HG02610 (cell line): ENCODE data around the gene SARDH.
"Not testable (repeated sequence)": the region's sequence is repeated elsewhere in the genome, so short reads cannot be mapped to it uniquely, and the experiment has no call there.

Experiments
- ATAC-seq: cut with Tn5 transposase; IDR thresholded peaks from one replicate; pipeline ENCODE4 v1.9.1; 2021; ENCODE audit warnings: mild to moderate bottlenecking, moderate library complexity; ENCODE audit not compliant: unreplicated experiment

Gene SARDH

DNA sequence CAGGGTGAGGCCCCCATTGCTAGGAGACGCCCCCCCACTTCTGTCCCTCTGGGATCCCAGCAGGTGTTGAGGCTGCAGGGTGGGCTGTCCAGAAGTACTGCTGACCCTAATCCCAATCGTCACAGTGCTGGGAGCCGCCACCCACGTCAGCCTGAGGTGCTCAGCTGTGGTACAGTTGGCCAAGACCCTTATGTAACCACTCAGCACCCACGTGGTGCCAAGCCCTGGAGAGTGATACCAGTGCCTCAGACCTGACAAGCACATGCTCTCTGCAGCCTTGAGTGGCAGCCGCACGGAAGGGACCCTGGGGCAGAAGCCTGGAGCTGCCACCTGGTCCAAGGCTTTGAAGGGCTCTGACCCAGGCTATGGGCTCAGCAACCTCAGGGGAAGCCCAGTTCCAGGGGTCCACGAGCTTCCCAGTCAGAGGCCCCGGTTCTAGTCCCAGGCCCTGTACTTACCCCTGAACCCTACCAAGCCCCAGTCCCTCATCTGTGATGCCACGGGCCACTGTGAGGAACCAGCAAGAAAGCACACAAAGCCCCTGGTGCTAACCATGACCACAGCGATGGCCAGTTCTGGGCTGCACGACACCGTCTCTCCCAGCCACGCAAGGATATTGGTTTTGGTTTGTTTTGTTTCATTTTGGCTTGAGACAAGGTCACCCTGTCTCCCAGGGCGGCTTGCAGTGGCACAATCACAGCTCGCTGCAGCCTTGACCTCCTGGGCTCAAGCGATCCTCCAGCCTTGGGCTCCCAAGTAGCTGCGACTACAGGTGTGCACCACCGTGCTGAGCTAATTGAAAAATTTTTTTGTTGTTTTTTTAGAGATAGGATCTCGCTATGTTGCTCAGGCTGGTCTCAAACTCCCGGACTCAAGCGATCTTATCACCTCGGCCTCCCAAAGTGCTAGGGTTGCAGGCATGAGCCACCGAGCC is 51.2 kb downstream of the SARDH start:
- ATAC-seq = no peak

GRCh38 chr9:133685653-133686609 is 52.2 kb downstream of the SARDH start:
- ATAC-seq = no peak

GRCh38 chr9:133684936-133685361 is 53.2 kb downstream of the SARDH start:
- no peak for ATAC-seq

GRCh38 chr9:133684121-133684935 is 53.8 kb downstream of the SARDH start:
- ATAC-seq = no peak

GRCh38 chr9:133683586-133684120 is 54.5 kb downstream of the SARDH start:
- ATAC-seq = no peak

GRCh38 chr9:133682818-133683585 is 55.1 kb downstream of the SARDH start:
- no peak for ATAC-seq

DNA sequence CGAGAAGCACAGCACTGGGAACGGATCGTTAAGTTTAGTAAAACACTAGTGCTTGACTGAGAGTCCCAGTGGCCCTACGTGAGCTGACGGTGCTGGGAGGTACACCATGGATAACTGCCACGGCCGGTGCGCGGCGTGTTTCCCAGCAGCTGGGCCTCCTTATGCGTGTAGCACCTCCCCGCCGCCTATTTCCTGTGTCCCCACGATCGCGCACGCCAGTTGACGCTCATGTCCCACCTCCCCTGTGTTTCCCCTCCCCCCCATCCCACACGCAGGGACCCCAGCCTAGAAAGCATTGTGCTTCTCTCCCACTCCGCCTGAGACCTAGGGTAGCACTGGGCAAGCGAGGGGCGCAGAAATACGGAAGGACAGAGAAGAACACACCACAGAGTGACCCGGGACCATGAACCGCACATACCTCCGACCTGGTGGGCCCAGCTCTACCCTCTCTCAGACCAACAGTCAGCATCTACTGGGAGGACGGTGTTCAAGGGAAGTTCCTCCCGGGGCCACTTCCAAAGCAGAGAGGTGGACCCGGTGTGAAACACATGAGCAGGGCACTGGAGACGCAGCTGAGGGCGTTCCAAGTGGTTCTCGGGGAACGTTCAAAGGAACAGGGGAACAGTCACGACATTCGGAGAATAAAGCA is 56.4 kb downstream of the SARDH start:
- ATAC-seq = no peak

DNA sequence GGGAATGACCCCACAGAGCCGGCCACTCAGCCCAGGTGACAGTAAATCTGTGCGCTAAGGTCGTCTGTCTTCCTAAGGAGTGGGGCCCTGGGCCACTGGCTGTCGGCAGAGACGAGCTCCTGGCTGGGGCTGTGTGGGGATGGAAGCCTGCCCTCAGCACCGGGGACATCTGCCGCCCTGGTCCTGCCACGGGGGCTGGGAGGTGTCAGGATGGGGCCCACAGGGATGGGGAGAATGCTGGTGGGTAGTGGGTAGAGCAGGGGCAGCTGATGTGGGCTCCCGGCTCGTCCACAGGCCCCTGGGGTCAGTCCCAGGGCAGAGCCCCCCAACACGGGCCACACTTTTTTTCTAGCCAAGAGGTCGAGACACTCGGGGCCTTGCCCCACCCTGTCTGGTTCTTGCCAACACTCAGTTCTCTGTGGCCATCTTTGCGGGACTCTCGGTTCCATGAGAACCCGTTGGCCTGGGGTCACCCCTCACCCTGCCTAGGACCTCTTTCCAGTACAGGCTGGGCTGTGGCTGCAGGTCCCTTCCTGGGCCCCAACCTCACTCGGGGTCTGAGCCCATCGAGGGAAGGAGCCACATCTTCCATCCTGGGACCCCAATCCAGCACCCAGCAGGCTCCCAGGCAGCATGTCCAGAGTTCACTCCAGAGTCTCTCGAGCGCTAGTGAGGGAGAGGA is 57.0 kb downstream of the SARDH start:
- ATAC-seq = no peak

DNA sequence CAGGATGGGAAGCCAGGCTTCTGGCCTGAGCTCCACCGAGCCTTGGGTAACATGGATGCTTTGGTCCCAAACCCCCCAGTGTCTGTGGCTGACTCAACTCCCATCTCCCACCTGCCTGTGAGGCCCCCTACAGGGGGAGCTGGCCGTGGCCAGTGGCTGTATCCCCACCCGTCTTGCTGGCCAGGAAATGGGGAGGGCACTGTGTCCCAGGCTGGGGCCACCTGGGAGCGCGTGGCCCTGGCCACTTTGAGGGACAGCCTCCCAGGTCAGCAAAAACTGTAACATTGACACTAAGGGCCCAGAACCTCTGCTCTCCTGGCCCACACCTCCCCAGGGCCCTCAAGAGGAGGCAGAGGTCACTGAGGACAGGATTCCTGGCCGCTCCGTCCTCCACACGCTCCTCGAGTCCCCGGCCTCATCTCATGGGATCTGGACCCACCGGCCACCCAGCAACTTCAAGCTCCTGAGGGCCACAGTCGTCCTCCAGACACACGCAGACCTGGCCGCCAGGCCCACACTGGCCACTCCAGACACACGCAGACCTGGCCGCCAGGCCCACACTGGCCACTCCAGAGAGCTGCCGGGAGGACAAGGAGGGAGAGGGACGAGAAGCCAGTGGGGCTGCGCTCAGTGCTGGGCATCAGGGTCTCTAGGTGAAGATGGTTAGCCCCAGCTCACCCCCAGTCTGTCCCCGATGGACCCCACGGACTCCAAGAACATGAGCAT is 57.7 kb downstream of the SARDH start:
- no peak for ATAC-seq

DNA sequence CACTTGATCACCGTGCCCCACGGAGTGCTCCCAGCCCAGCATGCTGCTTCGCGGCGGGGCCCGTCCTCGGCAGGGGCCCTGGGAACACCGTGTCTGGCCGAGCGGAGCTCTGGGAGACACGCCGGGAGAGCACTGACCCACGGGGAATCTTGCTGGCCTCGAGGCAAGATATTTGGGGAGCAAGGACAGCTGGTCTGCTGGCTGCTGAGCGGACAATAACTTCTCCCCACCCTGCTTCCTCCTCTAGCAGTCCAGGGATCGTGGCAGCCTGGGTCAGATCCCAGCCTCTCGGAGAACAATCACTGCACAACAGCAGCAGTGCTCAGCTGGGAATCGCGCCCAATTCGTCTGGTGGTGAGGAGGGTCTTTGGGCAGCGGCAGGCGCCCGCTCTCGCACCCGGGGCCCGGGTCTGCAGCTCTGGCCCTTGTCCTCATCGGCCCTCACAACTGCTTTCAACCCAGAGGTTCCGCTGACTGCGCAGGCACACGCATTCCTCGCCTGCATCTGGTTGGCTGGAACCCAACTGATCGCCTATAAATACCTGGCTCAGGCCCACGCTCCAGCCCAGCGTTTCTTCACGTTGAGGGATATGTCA is 58.6 kb downstream of the SARDH start:
- no peak for ATAC-seq

GRCh38 chr9:133679056-133679455 is 59.1 kb downstream of the SARDH start:
- no peak for ATAC-seq

DNA sequence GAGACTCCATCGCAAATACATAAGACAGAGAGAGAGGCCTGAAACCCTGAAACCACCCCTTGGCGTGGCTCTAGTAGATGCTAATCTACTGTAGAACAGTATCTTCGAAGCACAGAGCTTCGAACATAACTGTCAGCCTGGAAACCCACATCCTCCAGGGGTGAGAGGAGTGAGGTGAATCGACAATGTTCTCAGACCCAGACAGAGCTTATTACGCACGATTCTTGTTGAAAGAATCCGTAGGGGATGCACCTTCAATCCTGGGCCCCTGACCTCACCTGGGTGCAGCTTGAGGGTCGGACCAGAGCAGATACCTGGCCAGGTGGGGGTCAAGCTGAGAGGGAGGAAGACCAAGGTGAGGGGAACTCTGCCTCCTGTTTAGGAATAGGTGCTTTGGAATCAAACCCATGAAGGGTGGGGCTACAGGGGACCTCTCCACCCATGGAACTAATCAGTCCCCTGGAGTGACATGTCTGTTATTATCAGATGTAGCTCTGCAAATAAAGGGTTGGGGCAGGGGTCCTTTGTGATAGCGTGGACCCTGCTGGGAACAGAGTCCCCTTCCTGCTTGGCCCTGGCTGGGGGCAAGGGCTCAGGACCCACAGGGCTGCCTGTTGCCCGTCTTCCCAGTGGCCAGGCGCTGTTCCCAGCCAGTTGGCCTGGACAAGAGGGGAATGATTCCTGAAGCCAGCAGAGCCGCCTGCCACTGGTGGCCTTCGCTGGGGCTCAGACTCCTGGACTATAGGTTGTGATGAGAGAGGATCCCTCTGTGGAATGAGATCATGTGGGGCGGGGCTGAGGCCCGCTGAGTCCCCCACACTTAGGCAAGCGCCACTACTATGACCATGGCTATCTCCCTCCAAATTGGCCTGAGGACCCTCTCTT is 60.8 kb downstream of the SARDH start:
- ATAC-seq = no peak

- ATAC-seq = no peak
These were observed 61.7 kb downstream of the SARDH start for GRCh38 chr9:133676450-133676849.

DNA sequence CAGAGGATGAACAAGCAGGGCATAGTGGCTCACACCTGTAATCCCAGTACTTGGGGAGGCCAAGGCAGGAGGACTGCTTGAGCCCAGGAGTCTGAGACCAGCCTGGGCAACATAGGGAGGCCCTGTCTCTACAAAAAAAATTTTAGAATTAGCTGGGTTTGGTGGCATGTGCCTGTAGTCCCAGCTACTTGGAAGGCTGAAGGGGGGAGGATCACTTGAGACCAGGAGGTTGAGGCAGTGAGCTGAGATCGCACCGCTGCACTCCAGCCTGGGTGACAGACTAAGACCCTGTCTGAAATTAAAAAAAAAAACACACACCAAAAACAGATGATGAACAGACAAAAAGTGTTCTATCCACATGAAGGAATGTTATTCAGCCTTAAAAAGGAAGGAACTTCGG is 62.4 kb downstream of the SARDH start:
- not testable (repeated sequence) for ATAC-seq

GRCh38 chr9:133674091-133674490 is 64.1 kb downstream of the SARDH start:
- no peak for ATAC-seq

DNA sequence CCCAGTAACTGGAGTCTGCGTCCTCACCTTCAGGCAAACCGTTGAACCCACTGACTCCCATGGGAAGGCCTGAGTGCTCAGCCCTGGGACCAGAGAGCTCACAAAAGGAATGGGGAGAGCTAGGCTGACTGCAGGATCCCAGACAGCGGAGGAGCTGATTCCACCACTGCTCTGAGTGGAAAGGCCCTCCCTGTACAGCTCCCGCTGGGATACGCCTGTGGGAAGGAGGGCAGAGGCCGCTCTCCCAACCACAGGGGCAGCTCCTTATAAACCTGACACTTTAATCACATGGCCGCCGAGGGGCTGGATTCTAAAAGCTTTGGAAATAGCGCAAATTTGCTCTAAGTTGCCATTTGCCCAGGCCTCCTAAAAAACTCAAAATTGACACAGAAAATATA is 64.9 kb downstream of the SARDH start:
- ATAC-seq = no peak
